ENCODE results near the gene PRSS33. TPM values are rescaled to one million over a fixed set of nuclear protein-coding genes. Genes with fewer than 3 reads are reported as not detected.

Gene PRSS33
- total and polyA plus RNA-seq, 2 of the 8 experiments (the other 6 are each of a cell fraction or from before 2014, with no cell fraction given) = 0.09 TPM; not detected in 1

DNA sequence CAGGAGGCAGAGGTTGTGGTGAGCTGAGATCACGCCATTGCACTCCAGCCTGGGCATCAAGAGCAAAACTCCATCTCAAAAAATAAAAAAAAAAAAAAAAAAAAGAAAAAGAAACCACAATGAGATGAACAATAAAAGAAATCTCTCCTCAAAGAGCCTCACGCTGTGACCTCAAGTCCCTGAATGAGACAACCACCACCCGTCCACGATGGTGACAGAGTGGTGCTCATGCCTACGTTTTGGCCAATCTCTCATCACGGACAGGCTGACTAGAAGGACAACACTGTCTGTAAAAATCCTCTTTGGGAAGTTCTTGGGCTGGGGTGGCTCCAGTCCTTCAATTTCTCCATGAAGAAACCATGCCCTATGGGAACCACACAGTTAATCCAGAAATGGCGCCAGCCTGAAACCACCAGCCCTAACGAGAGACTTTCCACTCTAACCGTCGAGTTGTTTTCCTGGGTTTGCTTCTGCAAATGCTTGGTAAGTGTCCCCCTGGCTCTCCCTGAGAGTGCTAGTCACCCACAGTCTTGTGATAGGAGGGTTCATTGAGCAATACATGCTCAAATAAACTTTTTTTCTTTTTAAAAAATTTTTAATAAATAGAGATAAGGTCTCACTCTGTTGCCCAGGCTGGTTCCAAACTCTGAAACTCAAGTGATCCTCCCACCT, 52.4 kb downstream of the PRSS33 start:
- Histone ChIP-seq H4K20me1 (replicated peaks in 1 of 2; ENCODE audit: control insufficient read depth in 1 of 2, insufficient read depth in 2 of 2, low read length in 2 of 2) (no peaks in the 10 kb centered on the region), H3K79me2 (ENCODE audit: control insufficient read depth in 1 of 2, insufficient read depth in 2 of 2, low read length in 2 of 2) (no peaks in the 10 kb centered on the region), H4K91ac (replicated peaks; ENCODE audit: insufficient read length, low read length) (no peak overlapping the region), H3K4me1 (replicated peaks in 1 of 4; ENCODE audit: control insufficient read depth in 3 of 4, insufficient read depth in 4 of 4, low read length in 3 of 4) (no peaks in the 10 kb centered on the region; a peak in 4 of 7 replicates), H3K23ac (ENCODE audit: insufficient read length) (no peak overlapping the region), H2BK120ac (replicated peaks; ENCODE audit: low read depth, low read length) (no peak overlapping the region), H3K4ac (replicated peaks; ENCODE audit: insufficient read length, low read depth, low read length) (no peak overlapping the region), H3K56ac (replicated peaks; ENCODE audit: insufficient read length, low read depth, low read length) (no peak overlapping the region), H3K27me3 (replicated peaks in 1 of 4; ENCODE audit: control insufficient read depth in 3 of 4, extremely low read depth in 1 of 4, insufficient read depth in 3 of 4, low read length in 3 of 4) (no peaks in the 10 kb centered on the region), H3K9me3 (ENCODE audit: insufficient read depth in 2 of 2, low read depth in 1 of 2, low read length in 1 of 2) (no peaks in the 10 kb centered on the region), H3K4me2 (ENCODE audit: insufficient read depth in 1 of 2, low read depth in 2 of 2, low read length in 2 of 2) (no peak overlapping the region), H3K79me1 (ENCODE audit: low read depth, low read length) (no peaks in the 10 kb centered on the region), H4K5ac (ENCODE audit: insufficient read length, low read depth, low read length) (no peak overlapping the region), H2BK12ac (ENCODE audit: low read depth, low read length) (no peak overlapping the region), H2BK5ac (ENCODE audit: low read depth, low read length) (no peak overlapping the region), H2AFZ (ENCODE audit: low read length) (no peak overlapping the region), H4K8ac (ENCODE audit: extremely low read depth, insufficient read depth, low read length) (no peak overlapping the region; the same call in 1 of the 2 replicates), H2BK20ac (ENCODE audit: low read length) (no peak overlapping the region), H2BK15ac (ENCODE audit: low read length) (no peak overlapping the region), H3K23me2 (ENCODE audit: low read depth, low read length) (no peaks in the 10 kb centered on the region), H3K9ac (replicated peaks in 1 of 4; ENCODE audit: extremely low read depth in 1 of 4, low read depth in 3 of 4, low read length in 3 of 4) (no peak overlapping the region), H3K4me3 (ENCODE audit: extremely low read depth in 1 of 4, insufficient read depth in 2 of 4, low read depth in 3 of 4, low read length in 4 of 4) (no peak overlapping the region), H3K14ac (ENCODE audit: insufficient read length) (no peak overlapping the region), H3K27ac (ENCODE audit: low read depth, low read length) (no peak overlapping the region), H3K36me3 (ENCODE audit: control insufficient read depth in 2 of 4, insufficient read depth in 4 of 4, low read length in 3 of 4) (no peaks in the 10 kb centered on the region), H3K18ac (ENCODE audit: extremely low read depth, low read length) (no peak overlapping the region), H2AK5ac (ENCODE audit: low read depth, low read length) (no peak overlapping the region)
- WGBS, 2 experiments (ENCODE audit: extremely low coverage in 1 of 2, insufficient coverage in 1 of 2, insufficient read length in 1 of 2, insufficient replicate concordance in 2 of 2, low coverage in 1 of 2, low lambda C conversion rate in 2 of 2, missing lambda C conversion rate in 1 of 2) = 91% methylated on average over 10 of the region's 10 CpGs; no CpG with 5 or more reads in 1 of the 2 experiments
- POLR2A ChIA-PET (ENCODE audit: partially characterized antibody) = interaction anchor here (2.0 to 8.0 kb wide), 2 partner anchors 11 to 16 kb away, joined by 7 to 96 read pairs; partner anchors contain the start of gene SRRM2
- DNase-seq (ENCODE audit: low read depth in 1 of 2, low spot score in 2 of 2) (no peak), FAIRE-seq (no peak)
- CTCF ChIA-PET (ENCODE audit: partially characterized antibody) = interaction anchor here (1.0 kb wide), 1 partner anchor 19 kb away, joined by 3 read pairs; no protein-coding TSS in a partner anchor
- no peak for TF ChIP-seq RXRA (IDR thresholded peaks at IDR 0.05; ENCODE audit: insufficient read depth, low read depth, low read length)
- TF ChIP-seq EP300 (IDR thresholded peaks at IDR 0.05; ENCODE audit: borderline replicate concordance in 1 of 2, low read depth in 2 of 2, low read length in 2 of 2) = no peak
- no peak for TF ChIP-seq RFX5 (IDR thresholded peaks at IDR 0.05; ENCODE audit: borderline replicate concordance, low read depth, low read length)
- TF ChIP-seq ASH2L (IDR thresholded peaks at IDR 0.05; ENCODE audit: low read length) = no peak
- no peak for TF ChIP-seq SRF (IDR thresholded peaks at IDR 0.05; ENCODE audit: low read depth, low read length)
- no peak for TF ChIP-seq EGR1 (IDR thresholded peaks at IDR 0.05; ENCODE audit: borderline replicate concordance, low read depth, low read length)
- TF ChIP-seq, protein P1, sequence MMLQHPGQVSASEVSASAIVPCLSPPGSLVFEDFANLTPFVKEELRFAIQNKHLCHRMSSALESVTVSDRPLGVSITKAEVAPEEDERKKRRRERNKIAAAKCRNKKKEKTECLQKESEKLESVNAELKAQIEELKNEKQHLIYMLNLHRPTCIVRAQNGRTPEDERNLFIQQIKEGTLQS (IDR thresholded peaks at IDR 0.05; ENCODE audit: insufficient read depth, low read depth, low read length) = no peak
- TF ChIP-seq SAP30 (IDR thresholded peaks at IDR 0.05; ENCODE audit: insufficient read depth, insufficient replicate concordance, low read length) = no peak
- TF ChIP-seq KDM4A (IDR thresholded peaks at IDR 0.05; ENCODE audit: low read depth, low read length, severe bottlenecking) = no peak
